Hepatocyte (in vitro differentiated cells): Measurements from ENCODE around the gene NPB. TPM values are rescaled to one million over a fixed set of nuclear protein-coding genes. Genes with fewer than 3 reads are reported as not detected.
A peak's percentile ranks its signal among the peaks of the same experiment; 100 is the strongest.

ENCODE experiments used
- DNase-seq: peaks from one replicate; pipeline ENCODE4 v3.0.0-alpha.2; 2016; ENCODE audit warnings: low spot score
- H2AFZ ChIP-seq: fragments of 200-600 bp; sonication (generic); 2 replicates; pipeline ENCODE4 v1.6.0; 2016; ENCODE audit warnings: antibody characterized with exemption, mild to moderate bottlenecking
- H3K27ac ChIP-seq: fragments of 200-600 bp; sonication (generic); 2 replicates; pipeline ENCODE4 v1.5.1; 2016; ENCODE audit warnings: mild to moderate bottlenecking
- H3K27me3 ChIP-seq: fragments of 200-600 bp; sonication (generic); 2 replicates; pipeline ENCODE4 v1.6.1; 2016
- H3K36me3 ChIP-seq: fragments of 200-600 bp; sonication (generic); replicated peaks from 2 replicates; pipeline ENCODE4 v1.5.1; 2016; ENCODE audit warnings: low read depth; ENCODE audit not compliant: insufficient read depth
- H3K4me1 ChIP-seq: fragments of 200-600 bp; sonication (generic); 2 replicates; pipeline ENCODE4 v1.5.1; 2016; ENCODE audit warnings: mild to moderate bottlenecking, moderate library complexity; ENCODE audit not compliant: insufficient read depth
- H3K4me2 ChIP-seq: fragments of 200-600 bp; sonication (generic); 2 replicates; pipeline ENCODE4 v1.6.0; 2016
- H3K4me3 ChIP-seq: fragments of 200-600 bp; sonication (generic); 2 replicates; pipeline ENCODE4 v1.5.1; 2016; ENCODE audit warnings: mild to moderate bottlenecking
- H3K79me2 ChIP-seq: fragments of 200-600 bp; sonication (generic); 2 replicates; pipeline ENCODE4 v1.6.0; 2017; ENCODE audit warnings: mild to moderate bottlenecking
- H3K9me2 ChIP-seq: fragments of 200-600 bp; sonication (generic); replicated peaks from 2 replicates; pipeline ENCODE4 v1.6.0; 2017; ENCODE audit warnings: mild to moderate bottlenecking; ENCODE audit not compliant: insufficient read depth
- H3K9me3 ChIP-seq: fragments of 200-600 bp; sonication (generic); 2 replicates; pipeline ENCODE4 v1.5.1; 2016; ENCODE audit warnings: low read depth, mild to moderate bottlenecking
- H4K20me1 ChIP-seq: fragments of 200-600 bp; sonication (generic); 2 replicates; pipeline ENCODE4 v1.6.0; 2016; ENCODE audit warnings: mild to moderate bottlenecking; ENCODE audit not compliant: insufficient read depth, poor library complexity, severe bottlenecking
- CTCF ChIP-seq: fragments of 200-600 bp; sonication (generic); IDR thresholded peaks from 2 replicates; pipeline ENCODE4 v1.5.1; 2016; ENCODE audit warnings: antibody characterized with exemption, mild to moderate bottlenecking; ENCODE audit not compliant: poor library complexity
- EZH2 ChIP-seq: fragments of 200-600 bp; sonication (generic); IDR thresholded peaks from 2 replicates; pipeline ENCODE4 v1.6.1; 2016; ENCODE audit warnings: antibody characterized with exemption, mild to moderate bottlenecking, borderline replicate concordance
- EZH2phosphoT487 ChIP-seq: fragments of 200-600 bp; sonication (generic); IDR thresholded peaks from one replicate; pipeline ENCODE4 v1.6.1; 2018; ENCODE audit warnings: antibody characterized with exemption, mild to moderate bottlenecking, low read depth, moderate library complexity; ENCODE audit not compliant: unreplicated experiment, severe bottlenecking
- WGBS: methylation state at CpG from one replicate; pipeline ENCODE4 v1.1.6; 2016; ENCODE audit warnings: low lambda C conversion rate; ENCODE audit errors: missing lambda C conversion rate; 5-methylcytosine and 5-hydroxymethylcytosine counted together
- polyA plus RNA-seq: library from polyadenylated mRNA; unstranded; fragments of >200 nt; fragmentation: Nextera tagmentation; extraction: Ambion mirVana; gene quantifications from 2 replicates; pipeline ENCODE4 v1.2.1, GENCODE V29; 2016
- total RNA-seq: library from RNA; depleted of rRNA; stranded (reverse); fragments of >200 nt; gene quantifications from 2 replicates; pipeline ENCODE4 v1.2.3, GENCODE V29; 2014

NPB gene
- total and polyA plus RNA-seq, 2 experiments from 2014 or later = 0.47 to 2.2 TPM

GRCh38 chr17:81865733-81866439 is 36.2 kb upstream of the NPB start:
- Histone ChIP-seq H3K27ac (no peak overlapping the region), H3K4me3 (no peak overlapping the region), H3K9me2 (no peaks in the 10 kb centered on the region), H3K4me2 (no peak overlapping the region), H3K79me2 (peaks cover 62% of the 10 kb centered on the region), H3K4me1 (peaks cover 56% of the 10 kb centered on the region), H2AFZ (no peak overlapping the region), H4K20me1 (peaks cover 28% of the 10 kb centered on the region), H3K27me3 (no peaks in the 10 kb centered on the region), H3K36me3 (no peaks in the 10 kb centered on the region), H3K9me3 (no peaks in the 10 kb centered on the region)
- no peak for TF ChIP-seq EZH2
- TF ChIP-seq CTCF = no peak
- no peak for TF ChIP-seq EZH2phosphoT487
- WGBS = 77% methylated on average over 18 of the region's 18 CpGs
- no peak for DNase-seq

GRCh38 chr17:81866440-81867169 is 35.4 kb upstream of the NPB start:
- H3K36me3 ChIP-seq = no peaks in the 10 kb centered on the region
- peak overlapping the region; percentile 96 for H3K4me2 ChIP-seq
- H3K4me1 ChIP-seq = peaks cover 56% of the 10 kb centered on the region
- peaks cover 62% of the 10 kb centered on the region for H3K79me2 ChIP-seq
- peaks cover 28% of the 10 kb centered on the region for H4K20me1 ChIP-seq
- TF ChIP-seq EZH2phosphoT487 = no peak
- TF ChIP-seq CTCF = no peak
- TF ChIP-seq EZH2 = no peak
- no peaks in the 10 kb centered on the region for H3K27me3 ChIP-seq
- WGBS = 90% methylated on average over 18 of the region's 18 CpGs
- no peak for DNase-seq
- no peaks in the 10 kb centered on the region for H3K9me2 ChIP-seq
- H3K27ac ChIP-seq = peak overlapping the region; percentile 99
- H3K9me3 ChIP-seq = no peaks in the 10 kb centered on the region
- H2AFZ ChIP-seq = no peak overlapping the region
- H3K4me3 ChIP-seq = no peak overlapping the region

GRCh38 chr17:81867170-81867990 is 34.7 kb upstream of the NPB start:
- no peak overlapping the region for H3K4me3 ChIP-seq
- peaks cover 56% of the 10 kb centered on the region for H3K4me1 ChIP-seq
- peaks cover 62% of the 10 kb centered on the region for H3K79me2 ChIP-seq
- H3K9me3 ChIP-seq = no peaks in the 10 kb centered on the region
- no peaks in the 10 kb centered on the region for H3K36me3 ChIP-seq
- 58% methylated on average over 23 of the region's 23 CpGs for WGBS
- peak overlapping the region; percentile 96 for H3K4me2 ChIP-seq
- peak; percentile 69 for DNase-seq
- H3K27me3 ChIP-seq = no peaks in the 10 kb centered on the region
- no peak overlapping the region for H2AFZ ChIP-seq
- no peak for TF ChIP-seq CTCF
- TF ChIP-seq EZH2 = no peak
- no peak for TF ChIP-seq EZH2phosphoT487
- peak overlapping the region; percentile 99 for H3K27ac ChIP-seq
- H3K9me2 ChIP-seq = no peaks in the 10 kb centered on the region
- H4K20me1 ChIP-seq = peaks cover 28% of the 10 kb centered on the region
